Measurements from ENCODE around the gene DGKB.

DNA sequence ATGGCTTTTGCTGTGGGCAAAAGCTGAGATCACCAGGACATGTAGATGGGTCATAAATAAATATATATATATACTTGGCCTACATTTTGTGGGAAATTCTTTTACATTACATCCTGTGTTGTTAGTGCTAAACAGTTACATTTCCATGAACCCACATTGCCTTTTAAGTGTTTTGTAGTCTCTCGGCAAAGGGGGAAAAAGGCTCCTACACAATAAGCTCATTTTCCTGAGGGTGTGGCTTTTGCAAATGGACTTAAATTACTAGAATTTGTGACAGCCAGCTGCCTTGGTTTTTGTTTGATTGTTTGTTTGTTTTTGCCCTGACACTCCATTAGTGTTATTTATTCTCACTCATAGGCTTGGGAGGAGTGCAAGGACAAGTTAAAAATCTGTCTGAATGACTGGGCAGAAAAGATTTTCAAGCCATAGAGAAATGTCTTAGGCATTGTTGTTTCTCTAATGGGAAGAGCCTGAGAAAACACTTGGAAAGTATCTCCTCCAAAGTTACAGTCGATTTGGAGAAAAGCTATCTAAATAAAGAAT lies 128.8 kb downstream of the DGKB start:
- TF ChIP-seq, protein P1, sequence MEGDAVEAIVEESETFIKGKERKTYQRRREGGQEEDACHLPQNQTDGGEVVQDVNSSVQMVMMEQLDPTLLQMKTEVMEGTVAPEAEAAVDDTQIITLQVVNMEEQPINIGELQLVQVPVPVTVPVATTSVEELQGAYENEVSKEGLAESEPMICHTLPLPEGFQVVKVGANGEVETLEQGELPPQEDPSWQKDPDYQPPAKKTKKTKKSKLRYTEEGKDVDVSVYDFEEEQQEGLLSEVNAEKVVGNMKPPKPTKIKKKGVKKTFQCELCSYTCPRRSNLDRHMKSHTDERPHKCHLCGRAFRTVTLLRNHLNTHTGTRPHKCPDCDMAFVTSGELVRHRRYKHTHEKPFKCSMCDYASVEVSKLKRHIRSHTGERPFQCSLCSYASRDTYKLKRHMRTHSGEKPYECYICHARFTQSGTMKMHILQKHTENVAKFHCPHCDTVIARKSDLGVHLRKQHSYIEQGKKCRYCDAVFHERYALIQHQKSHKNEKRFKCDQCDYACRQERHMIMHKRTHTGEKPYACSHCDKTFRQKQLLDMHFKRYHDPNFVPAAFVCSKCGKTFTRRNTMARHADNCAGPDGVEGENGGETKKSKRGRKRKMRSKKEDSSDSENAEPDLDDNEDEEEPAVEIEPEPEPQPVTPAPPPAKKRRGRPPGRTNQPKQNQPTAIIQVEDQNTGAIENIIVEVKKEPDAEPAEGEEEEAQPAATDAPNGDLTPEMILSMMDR (conservative IDR thresholded peaks at IDR 0.05; ENCODE audit: low read depth, low read length): no peak
- TF ChIP-seq EZH2 (IDR thresholded peaks at IDR 0.05; ENCODE audit: borderline replicate concordance, low read depth, low read length, poor library complexity, severe bottlenecking): no peak
